ENCODE measurements around the gene AUTS2. TPM values are rescaled to one million over a fixed set of nuclear protein-coding genes. Genes with fewer than 3 reads are reported as not detected.

The AUTS2 gene
- total RNA-seq, 1 experiment from 2014 or later, result 2.5 TPM

- ChIA-PET CTCF (no interaction called here), POLR2A (no interaction called here)
- ATAC-seq, result no peak
- Histone ChIP-seq H3K27ac (ENCODE audit: low read length) (no peak overlapping the region), H3K4me1 (ENCODE audit: control insufficient read depth, insufficient read depth, low read length) (no peaks in the 10 kb centered on the region), H3K36me3 (ENCODE audit: control insufficient read depth, insufficient read depth, low read length) (no peaks in the 10 kb centered on the region), H3K9me3 (ENCODE audit: control insufficient read depth, insufficient read depth, low read depth, low read length) (no peaks in the 10 kb centered on the region), H3K27me3 (ENCODE audit: control insufficient read depth, insufficient read depth, low read length) (no peaks in the 10 kb centered on the region), H3K4me3 (ENCODE audit: low read depth in 2 of 2, low read length in 2 of 2) (no peak overlapping the region)
- in situ Hi-C loops (cut with HindIII; ENCODE audit: low pct_unique_long_range_greater_than_20kb, low sequenced_read_pairs) (no loop called here), intact Hi-C loops (cut with micrococcal nuclease; ENCODE audit: unreplicated experiment) (no loop called here)
- no TSS peak for BruUV-seq (replicated peaks)
- no peak for DNase-seq (ENCODE audit: low read depth, low spot score)
- no peak for TF ChIP-seq TCF7L2 (IDR thresholded peaks at IDR 0.05; ENCODE audit: low read depth, low read length)
- TF ChIP-seq POLR2AphosphoS5 (IDR thresholded peaks at IDR 0.05; ENCODE audit: low read depth, low read length), result no peak
- TF ChIP-seq REST (IDR thresholded peaks at IDR 0.05; ENCODE audit: insufficient read depth in 1 of 2, low read depth in 2 of 2, low read length in 1 of 2), result no peak
- TF ChIP-seq, protein P1, sequence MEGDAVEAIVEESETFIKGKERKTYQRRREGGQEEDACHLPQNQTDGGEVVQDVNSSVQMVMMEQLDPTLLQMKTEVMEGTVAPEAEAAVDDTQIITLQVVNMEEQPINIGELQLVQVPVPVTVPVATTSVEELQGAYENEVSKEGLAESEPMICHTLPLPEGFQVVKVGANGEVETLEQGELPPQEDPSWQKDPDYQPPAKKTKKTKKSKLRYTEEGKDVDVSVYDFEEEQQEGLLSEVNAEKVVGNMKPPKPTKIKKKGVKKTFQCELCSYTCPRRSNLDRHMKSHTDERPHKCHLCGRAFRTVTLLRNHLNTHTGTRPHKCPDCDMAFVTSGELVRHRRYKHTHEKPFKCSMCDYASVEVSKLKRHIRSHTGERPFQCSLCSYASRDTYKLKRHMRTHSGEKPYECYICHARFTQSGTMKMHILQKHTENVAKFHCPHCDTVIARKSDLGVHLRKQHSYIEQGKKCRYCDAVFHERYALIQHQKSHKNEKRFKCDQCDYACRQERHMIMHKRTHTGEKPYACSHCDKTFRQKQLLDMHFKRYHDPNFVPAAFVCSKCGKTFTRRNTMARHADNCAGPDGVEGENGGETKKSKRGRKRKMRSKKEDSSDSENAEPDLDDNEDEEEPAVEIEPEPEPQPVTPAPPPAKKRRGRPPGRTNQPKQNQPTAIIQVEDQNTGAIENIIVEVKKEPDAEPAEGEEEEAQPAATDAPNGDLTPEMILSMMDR (IDR thresholded peaks at IDR 0.05), result no peak
- TF ChIP-seq SIN3A (IDR thresholded peaks at IDR 0.05; ENCODE audit: borderline replicate concordance, insufficient read depth, low read depth, low read length), result no peak
Measured at GRCh38 chr7:70082099-70082611, 483.9 kb downstream of the AUTS2 start.

GRCh38 chr7:70091362-70091761 lies 493.1 kb downstream of the AUTS2 start:
- no peak for ATAC-seq

More at GRCh38 chr7:70091362-70091761, 493.1 kb downstream of the AUTS2 start:
- CTCF ChIA-PET, result interaction anchor here (0.6 kb wide), 1 partner anchor 677 kb away, joined by 5 read pairs; no protein-coding TSS in a partner anchor
- Histone ChIP-seq H3K27me3 (ENCODE audit: control insufficient read depth, insufficient read depth, low read length) (no peaks in the 10 kb centered on the region), H3K9me3 (ENCODE audit: control insufficient read depth, insufficient read depth, low read depth, low read length) (no peaks in the 10 kb centered on the region), H3K4me3 (ENCODE audit: low read depth in 2 of 2, low read length in 2 of 2) (no peak overlapping the region), H3K27ac (ENCODE audit: low read length) (no peak overlapping the region), H3K36me3 (ENCODE audit: control insufficient read depth, insufficient read depth, low read length) (no peaks in the 10 kb centered on the region), H3K4me1 (ENCODE audit: control insufficient read depth, insufficient read depth, low read length) (no peaks in the 10 kb centered on the region)
- in situ Hi-C loops (cut with HindIII; ENCODE audit: low pct_unique_long_range_greater_than_20kb, low sequenced_read_pairs), result no loop called here
- BruUV-seq (replicated peaks), result no TSS peak
- DNase-seq (ENCODE audit: low read depth, low spot score), result no peak
- intact Hi-C loops (cut with micrococcal nuclease; ENCODE audit: unreplicated experiment), result no loop called here
- POLR2A ChIA-PET, result no interaction called here
- TF ChIP-seq SIN3A (IDR thresholded peaks at IDR 0.05; ENCODE audit: borderline replicate concordance, insufficient read depth, low read depth, low read length) (no peak), TCF7L2 (IDR thresholded peaks at IDR 0.05; ENCODE audit: low read depth, low read length) (no peak), POLR2AphosphoS5 (IDR thresholded peaks at IDR 0.05; ENCODE audit: low read depth, low read length) (no peak), REST (IDR thresholded peaks at IDR 0.05; ENCODE audit: insufficient read depth in 1 of 2, low read depth in 2 of 2, low read length in 1 of 2) (no peak)
- TF ChIP-seq, protein P1 (IDR thresholded peaks at IDR 0.05), result no peak

Data from Panc1 (cell line).